ENCODE data around the gene INSL3. TPM values are rescaled to one million over a fixed set of nuclear protein-coding genes. Genes with fewer than 3 reads are reported as not detected.
"Not testable (repeated sequence)": the region's sequence is repeated elsewhere in the genome, so short reads cannot be mapped to it uniquely, and the experiment has no call there.

The INSL3 gene
- total RNA-seq, 1 experiment from 2014 or later: not detected

- no peak for DNase-seq (ENCODE audit: low read depth)
These were observed 3.5 kb downstream of the INSL3 start for GRCh38 chr19:17817668-17818363.

DNA sequence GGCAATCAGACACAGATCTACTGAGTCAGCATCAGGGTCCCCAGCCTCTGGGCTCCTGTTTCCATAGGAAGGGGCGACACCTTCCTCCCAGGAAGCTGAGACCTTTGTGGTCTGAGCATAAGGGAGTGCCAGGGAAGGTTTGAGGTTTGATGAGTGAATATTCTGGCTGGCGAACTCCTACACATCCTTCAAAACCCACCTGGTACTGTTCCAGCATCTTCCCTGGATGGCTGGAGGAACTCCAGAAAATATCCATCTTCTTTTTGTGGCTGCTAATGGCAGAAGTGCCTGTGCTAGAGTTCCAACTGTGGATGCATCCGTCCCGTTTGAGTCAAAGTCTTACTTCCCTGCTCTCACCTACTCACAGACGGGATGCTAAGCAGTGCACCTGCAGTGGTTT, 9.2 kb downstream of the INSL3 start:
- DNase-seq (ENCODE audit: low read depth): no peak

GRCh38 chr19:17811681-17812080, 9.6 kb downstream of the INSL3 start:
- DNase-seq (ENCODE audit: low read depth): no peak

- no peak for DNase-seq (ENCODE audit: low read depth)
These were observed 10.2 kb downstream of the INSL3 start for GRCh38 chr19:17811103-17811502.

GRCh38 chr19:17807731-17808316, 13.5 kb downstream of the INSL3 start:
- DNase-seq (ENCODE audit: low read depth): no peak

DNA sequence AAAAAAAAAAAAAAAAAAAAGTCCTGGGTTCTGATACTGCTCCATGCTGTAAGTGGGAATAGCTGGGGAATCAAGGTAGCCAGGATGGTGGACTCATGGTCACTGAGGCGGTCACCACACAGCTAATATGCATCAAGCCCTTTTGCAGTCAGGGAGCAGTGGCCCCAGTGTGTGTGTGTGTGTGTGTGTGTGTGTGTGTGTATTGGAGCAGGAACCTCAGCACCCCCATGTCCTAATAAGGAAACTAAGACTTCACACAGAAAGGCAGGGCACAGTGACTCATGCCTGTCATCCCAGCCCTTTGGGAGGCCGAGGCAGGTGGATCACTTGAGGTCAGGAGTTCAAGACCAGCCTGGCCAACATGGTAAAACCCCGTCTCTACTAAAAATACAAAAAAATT, 14.4 kb downstream of the INSL3 start:
- DNase-seq (ENCODE audit: low read depth): no peak

- DNase-seq (ENCODE audit: low read depth): no peak
These were observed 15.9 kb downstream of the INSL3 start for GRCh38 chr19:17805427-17805826.

DNA sequence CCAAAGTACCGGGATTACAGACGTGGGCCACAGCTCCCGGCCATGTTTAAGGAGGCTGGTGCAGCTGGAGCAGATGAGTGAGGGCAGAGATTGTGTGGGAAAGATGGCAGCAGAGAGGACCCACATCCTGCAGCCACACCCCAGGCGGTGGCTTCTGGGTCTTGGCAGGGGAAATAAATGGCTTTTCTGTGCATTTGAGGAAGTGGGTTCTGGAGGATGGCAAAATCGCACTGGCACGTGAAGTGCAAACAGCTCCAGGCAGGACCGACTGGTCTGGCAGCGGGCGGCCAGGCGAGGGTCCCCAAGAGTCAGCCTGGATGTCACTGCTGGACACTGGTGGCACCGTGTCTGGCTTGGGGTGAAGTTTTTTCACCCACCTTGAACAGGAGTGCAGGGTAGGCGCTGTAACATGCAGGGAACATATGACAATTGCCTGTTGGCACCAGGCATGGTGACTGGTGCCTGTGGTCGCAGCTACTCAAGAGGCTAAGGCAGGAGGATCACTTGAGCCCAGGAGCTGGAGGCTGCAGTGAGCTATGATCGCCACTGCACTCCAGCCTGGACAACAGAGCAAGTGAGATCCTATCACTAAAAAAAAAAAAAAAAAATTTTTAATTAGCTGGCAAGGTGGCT, 17.9 kb downstream of the INSL3 start:
- no peak for DNase-seq (ENCODE audit: low read depth)

GRCh38 chr19:17802137-17802858, 19.0 kb downstream of the INSL3 start:
- no peak for DNase-seq (ENCODE audit: low read depth)

DNA sequence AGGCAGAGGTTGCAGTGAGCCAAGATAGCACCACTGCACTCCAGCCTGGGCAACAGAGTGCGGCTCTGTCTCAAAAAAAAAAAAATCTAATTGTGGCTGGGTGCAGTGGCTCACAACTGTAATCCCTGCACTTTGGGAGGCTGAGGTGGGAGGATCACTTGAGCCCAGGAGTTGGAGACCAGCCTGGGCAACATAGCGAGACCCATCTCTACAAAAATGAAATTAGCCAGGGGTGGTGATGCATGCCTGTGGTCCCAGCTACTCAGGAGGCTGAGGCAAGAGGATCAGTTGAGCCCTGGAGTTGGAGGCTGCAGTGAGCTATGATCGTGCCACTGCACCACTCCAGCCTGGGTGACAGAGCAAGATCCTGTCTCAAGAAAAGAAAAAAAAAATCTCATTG, 22.7 kb downstream of the INSL3 start:
- DNase-seq (ENCODE audit: low read depth): not testable (repeated sequence)

DNA sequence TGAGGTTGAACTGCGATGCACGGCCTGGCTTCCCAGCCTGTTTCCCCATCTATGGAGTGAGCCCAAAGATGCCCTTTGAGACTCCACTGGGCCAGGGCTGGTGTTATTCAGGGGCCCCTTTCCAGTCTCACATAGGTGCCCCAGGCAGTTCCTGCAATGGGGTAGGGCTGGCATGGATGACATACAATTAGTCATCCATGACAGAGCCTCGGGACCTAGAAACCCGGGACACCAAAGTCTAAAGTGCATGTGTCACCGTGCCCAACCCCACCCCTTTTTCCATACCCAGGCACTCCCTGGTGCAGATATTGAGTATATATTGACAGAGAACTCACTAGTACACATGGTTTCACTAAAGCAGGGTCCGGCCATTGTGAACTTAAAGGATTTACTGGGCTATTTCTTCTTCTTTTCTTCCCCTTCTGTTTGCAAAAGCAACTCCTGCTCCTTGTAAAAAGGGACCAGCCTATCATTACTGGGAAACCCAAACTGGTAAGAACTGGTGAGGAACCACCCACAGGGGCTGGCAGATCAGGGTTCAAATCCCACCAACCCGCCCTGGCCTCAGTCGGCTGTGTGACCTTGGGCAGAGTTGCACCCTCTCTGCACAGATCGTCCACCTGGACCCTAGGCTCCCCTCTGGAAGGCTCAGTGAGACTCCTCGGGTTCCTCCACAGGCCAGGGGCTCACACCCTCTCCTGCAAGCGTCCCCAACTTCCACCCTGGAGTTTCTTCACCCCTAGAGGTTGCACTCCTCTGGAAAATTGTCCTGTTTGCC, 23.7 kb downstream of the INSL3 start:
- DNase-seq (ENCODE audit: low read depth): peak; percentile 41

DNA sequence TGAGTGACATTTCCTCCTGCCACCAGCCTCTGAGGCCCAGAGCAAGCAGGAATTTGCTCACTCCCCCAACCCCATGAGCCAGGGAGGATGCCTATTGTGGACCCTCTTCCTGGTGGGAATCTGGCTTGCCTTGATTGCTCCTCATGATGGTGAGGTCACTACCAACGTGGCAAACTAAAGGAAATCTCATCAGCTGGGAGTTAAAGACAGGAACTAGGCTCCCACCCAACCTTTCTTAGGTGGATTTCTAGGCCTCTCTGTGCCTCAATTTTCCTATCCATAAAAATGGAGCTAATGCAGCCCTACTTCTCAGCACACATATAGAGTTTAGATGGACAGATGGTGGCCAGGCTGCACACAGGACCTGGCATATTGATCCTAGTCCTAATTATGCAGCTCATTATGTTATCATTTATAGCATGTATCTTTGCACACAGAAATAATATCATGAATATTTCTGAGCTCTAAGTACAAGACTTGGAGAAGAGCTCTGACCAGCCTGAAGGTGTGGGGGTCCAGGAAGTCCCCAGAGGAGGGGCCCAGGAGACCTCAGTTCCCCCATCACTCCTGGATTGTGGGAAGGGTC, 24.4 kb downstream of the INSL3 start:
- no peak for DNase-seq (ENCODE audit: low read depth)

DNA sequence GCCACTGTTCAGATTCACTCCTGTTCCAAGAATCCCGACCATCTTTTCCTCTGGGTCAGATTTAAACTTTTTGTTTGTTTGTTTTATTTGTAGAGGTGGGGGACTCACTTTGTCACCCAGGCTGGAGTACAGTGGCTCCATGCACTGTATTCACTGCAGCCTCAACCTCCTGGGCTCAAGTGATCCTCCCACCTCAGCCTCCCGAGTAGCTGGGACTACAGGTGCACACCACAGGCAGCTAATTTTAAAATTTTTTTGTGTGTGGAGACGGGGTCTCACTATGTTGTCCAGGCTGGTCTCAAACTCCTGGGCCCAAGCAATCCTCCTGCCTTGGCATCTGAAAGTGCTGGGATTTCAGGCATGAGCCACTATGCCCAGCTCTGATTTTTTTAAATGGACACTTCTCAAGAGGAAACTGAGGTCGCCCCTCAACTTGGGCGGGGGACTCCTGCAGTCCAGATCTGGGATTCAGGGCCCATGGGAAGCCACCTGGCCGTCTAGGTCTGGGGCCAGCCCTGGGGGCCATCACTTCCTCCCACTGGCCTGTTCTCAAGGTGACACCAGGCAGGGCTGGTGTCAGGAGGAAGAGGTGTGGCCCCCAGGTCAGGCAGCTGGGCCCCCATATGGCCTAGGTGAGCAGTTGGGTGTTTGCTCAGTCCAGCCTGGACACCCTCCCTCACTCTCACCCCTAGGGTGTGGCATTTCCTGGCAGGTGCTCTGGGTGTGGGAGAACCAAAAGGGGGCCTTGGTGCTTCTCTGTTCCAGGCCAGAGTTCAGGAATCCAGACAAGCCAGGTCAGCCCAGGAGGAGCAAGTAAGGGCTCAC, 25.1 kb downstream of the INSL3 start:
- DNase-seq (ENCODE audit: low read depth): no peak

DNA sequence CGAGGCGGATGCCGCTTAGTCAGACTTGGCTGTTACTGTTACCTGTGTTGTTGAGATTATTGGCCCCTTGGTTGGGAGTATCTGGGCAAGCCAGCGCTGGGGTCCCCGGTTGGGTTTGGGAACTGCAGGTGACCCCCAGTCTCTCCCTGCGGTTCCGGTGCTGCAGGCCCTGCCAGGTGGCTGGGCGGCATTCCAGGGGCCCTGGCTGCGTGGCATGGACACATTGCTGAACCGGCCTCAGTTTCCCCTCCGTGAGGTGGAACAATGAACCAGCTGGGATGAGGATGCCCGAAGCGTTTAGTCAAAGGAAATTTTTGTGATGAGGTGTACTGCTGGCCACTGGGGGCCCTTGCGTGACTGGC, 25.8 kb downstream of the INSL3 start:
- no peak for DNase-seq (ENCODE audit: low read depth)

DNA sequence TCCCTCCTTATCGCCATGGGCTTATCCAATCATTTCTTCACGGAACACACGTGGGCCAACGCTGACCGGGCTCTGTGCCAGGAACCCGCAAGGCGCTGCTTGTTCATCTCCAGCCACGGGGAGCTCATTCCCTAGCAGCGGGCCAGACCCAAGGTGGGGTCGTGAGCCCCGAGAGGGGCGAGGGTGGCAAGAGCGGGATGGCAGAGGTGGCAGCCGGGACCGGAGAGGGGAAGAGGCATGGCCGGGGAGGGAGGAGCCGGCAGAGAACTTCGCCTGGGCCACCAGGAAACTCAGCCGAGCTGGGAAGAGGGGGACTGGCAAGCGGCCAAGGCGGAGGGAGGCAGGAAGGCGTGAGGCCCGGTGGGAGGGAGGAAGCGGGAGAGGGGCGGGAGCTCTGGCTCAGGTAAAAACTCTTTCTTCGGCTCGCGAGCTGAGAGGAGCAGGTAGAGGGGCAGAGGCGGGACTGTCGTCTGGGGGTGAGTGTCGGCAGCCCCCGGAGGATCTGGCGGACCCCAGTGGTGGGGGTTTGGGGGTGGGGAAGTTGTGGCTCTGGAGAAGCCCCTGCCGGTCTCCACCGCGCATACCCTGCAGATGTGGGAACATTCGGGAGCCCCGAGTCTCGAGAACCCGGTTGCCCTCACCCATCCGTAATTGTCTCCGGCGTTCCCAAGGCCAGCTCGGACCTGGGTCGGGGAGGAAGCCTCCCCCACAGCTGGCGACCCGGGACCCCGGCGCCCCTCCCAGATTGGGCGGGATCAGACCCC, 26.4 kb downstream of the INSL3 start, which contains the start of gene B3GNT3:
B3GNT3 (plus strand) TSS at position 408 of the 764 bp plus-strand sequence. CDS start 12,670 bp downstream, outside the sequence.
- no peak for DNase-seq (ENCODE audit: low read depth)

DNA sequence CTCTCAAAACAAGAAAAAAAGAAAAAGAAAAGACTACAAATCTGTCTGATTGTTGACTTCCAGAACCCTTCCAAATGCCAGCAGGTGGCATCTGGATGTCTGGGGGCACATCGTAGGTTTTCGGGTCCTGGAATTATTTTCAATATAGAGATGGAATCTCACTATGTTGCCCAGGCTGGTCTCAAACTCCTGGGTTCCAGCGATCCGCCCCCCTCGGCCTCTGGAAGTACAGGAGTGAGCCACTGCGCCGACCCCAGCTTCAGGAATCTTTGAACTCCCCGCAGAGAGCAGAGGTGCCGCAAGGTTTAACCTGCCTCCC, 26.9 kb downstream of the INSL3 start:
- no peak for DNase-seq (ENCODE audit: low read depth)

DNA sequence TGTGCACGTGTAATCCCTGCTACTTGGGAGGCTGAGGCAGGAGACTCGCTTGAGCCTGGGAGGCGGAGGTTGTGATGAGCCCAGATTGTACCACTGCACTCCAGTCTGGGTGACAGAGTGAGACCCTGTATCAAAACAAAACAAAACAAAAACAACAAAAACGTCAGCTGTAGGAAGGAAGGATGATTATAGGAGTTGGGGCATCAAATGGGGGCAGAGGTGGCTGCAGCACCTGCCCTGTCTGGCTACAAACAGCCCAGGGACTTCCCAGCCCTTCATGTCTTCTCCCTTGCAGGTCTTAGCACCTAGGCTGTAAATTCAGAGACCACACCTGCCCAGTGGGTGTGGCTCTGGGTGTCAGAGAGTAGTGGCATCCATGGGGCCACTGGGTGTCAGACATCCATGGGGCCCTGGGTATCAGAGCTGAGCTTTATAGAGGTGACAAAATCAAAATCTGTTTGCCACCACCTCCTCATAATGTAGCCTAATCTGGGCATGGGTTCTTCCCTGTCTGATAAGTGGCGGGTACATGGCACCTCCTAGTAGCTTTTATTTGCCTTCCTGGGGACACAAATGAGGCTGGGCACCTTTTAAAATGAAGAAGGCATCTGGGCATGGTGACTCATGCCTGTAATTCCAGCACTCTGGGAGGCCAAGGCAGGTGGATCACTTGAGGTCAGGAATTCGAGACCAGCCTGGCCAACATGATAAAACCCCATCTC, 31.1 kb downstream of the INSL3 start:
- no peak for DNase-seq (ENCODE audit: low read depth)

DNA sequence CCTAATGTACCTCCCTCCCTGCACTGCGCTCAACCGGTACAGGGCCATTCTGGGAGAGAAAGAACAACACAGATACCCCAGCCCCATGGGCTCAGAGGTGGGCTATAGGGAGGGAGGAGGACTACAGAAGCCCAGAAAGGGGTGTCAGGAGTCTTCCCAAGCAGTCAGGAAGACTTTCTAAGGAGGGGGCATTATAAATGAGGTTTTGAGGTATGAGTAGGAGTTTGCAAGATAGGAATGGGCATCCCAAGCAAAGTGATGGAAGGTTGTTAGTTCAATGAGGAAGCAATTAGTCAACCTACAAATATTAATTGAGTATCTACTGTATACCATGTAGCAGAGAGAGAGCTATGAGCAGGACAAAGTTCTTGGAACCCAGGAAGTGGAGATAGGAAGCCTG, 32.7 kb downstream of the INSL3 start:
- DNase-seq (ENCODE audit: low read depth): no peak

All from LHCN-M2 (cell line).